ENCODE results near the gene FZD2.
"Not testable (repeated sequence)": the region's sequence is repeated elsewhere in the genome, so short reads cannot be mapped to it uniquely, and the experiment has no call there.

FZD2 gene

GRCh38 chr17:44564429-44564828 is 7.1 kb downstream of the FZD2 start:
- no peaks in the 10 kb centered on the region for H3K36me3 ChIP-seq (replicated peaks)
- H3K4me3 ChIP-seq (ENCODE audit: low read depth, low read length): no peak overlapping the region
- DNase-seq: no peak
- H3K27ac ChIP-seq: no peak overlapping the region
- no peaks in the 10 kb centered on the region for H3K27me3 ChIP-seq (replicated peaks)
- in situ Hi-C loops (cut with HindIII; ENCODE audit: low pct_ligation_motif_present, low sequenced_read_pairs): no loop called here
- peak; percentile 11 for TF ChIP-seq CTCF (IDR thresholded peaks at IDR 0.05; ENCODE audit: low read depth, low read length, missing control alignments)

- H3K27me3 ChIP-seq (replicated peaks): no peaks in the 10 kb centered on the region
- no peaks in the 10 kb centered on the region for H3K36me3 ChIP-seq (replicated peaks)
- DNase-seq: no peak
- H3K4me3 ChIP-seq (ENCODE audit: low read depth, low read length): no peak overlapping the region
- peak; percentile 75 for TF ChIP-seq CTCF (IDR thresholded peaks at IDR 0.05; ENCODE audit: low read depth, low read length, missing control alignments)
- in situ Hi-C loops (cut with HindIII; ENCODE audit: low pct_ligation_motif_present, low sequenced_read_pairs): no loop called here
- H3K27ac ChIP-seq: no peak overlapping the region
These were observed 8.7 kb downstream of the FZD2 start for GRCh38 chr17:44565866-44566443.

GRCh38 chr17:44568311-44568944 is 11.1 kb downstream of the FZD2 start:
- DNase-seq; in situ Hi-C loops (cut with HindIII; ENCODE audit: low pct_ligation_motif_present, low sequenced_read_pairs); H3K4me3 ChIP-seq (ENCODE audit: low read depth, low read length); H3K36me3 ChIP-seq (replicated peaks); H3K27me3 ChIP-seq (replicated peaks); H3K27ac ChIP-seq: not testable (repeated sequence)

- TF ChIP-seq CTCF (IDR thresholded peaks at IDR 0.05; ENCODE audit: low read depth, low read length, missing control alignments): no peak
- no peak overlapping the region for H3K27ac ChIP-seq
- in situ Hi-C loops (cut with HindIII; ENCODE audit: low pct_ligation_motif_present, low sequenced_read_pairs): no loop called here
- H3K36me3 ChIP-seq (replicated peaks): no peaks in the 10 kb centered on the region
- DNase-seq: no peak
- no peak overlapping the region for H3K4me3 ChIP-seq (ENCODE audit: low read depth, low read length)
- no peaks in the 10 kb centered on the region for H3K27me3 ChIP-seq (replicated peaks)
These were observed 11.9 kb downstream of the FZD2 start for GRCh38 chr17:44568945-44569858.

GRCh38 chr17:44572801-44573200 is 15.5 kb downstream of the FZD2 start:
- Histone ChIP-seq H3K27ac (no peak overlapping the region), H3K27me3 (replicated peaks) (no peaks in the 10 kb centered on the region), H3K4me3 (ENCODE audit: low read depth, low read length) (no peak overlapping the region), H3K36me3 (replicated peaks) (no peaks in the 10 kb centered on the region)
- TF ChIP-seq CTCF (IDR thresholded peaks at IDR 0.05; ENCODE audit: low read depth, low read length, missing control alignments): no peak
- in situ Hi-C loops (cut with HindIII; ENCODE audit: low pct_ligation_motif_present, low sequenced_read_pairs): no loop called here
- no peak for DNase-seq

GRCh38 chr17:44575403-44575802 is 18.1 kb downstream of the FZD2 start:
- H3K36me3 ChIP-seq (replicated peaks): no peaks in the 10 kb centered on the region
- no peak for TF ChIP-seq CTCF (IDR thresholded peaks at IDR 0.05; ENCODE audit: low read depth, low read length, missing control alignments)
- H3K27ac ChIP-seq: no peak overlapping the region
- in situ Hi-C loops (cut with HindIII; ENCODE audit: low pct_ligation_motif_present, low sequenced_read_pairs): no loop called here
- H3K4me3 ChIP-seq (ENCODE audit: low read depth, low read length): no peak overlapping the region
- no peak for DNase-seq
- H3K27me3 ChIP-seq (replicated peaks): no peaks in the 10 kb centered on the region
